ENCODE data around the gene APPBP2.

The APPBP2 gene

DNA sequence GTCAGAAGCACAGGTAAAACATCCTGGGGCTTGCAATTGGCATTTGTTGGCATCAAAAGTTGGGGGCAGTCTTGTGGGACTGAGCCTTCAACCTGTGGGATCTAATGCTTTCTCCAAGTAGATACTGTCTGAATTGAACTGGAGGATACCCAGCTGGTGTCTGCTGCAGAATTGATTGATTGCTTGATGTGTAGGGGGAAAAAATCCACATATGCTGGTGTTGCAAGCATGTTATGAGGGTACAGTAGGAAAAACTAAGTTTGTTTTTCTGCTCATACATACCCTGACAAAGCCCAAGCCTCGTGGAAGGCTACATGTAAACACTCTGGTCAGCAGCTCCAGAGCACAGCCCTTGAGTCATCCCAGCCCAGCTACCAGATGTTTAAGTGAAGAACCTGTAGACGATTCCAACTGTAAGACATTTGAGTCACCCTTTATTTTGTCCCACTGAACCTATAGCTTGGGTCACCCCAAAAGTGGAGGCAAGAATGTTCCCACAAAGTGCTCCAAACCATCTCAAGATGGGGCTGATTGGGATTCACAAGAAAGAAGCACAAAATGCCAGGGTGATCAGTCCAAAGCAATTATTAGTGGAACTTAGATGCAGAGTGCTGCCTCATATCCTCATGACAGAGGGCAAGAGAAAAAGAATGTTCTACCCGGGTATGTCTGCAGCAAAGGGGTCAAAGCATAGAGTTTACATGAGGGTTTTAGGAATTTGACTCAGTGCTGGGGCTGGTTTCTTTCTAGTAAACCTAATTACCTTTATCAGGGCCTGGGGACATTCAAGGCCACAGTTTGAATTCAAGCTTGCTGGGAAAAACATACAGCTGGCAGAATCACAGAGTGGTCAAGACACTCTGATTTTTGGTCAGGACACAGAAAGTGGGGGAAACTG, 9.6 kb upstream of the APPBP2 start:
- no peaks in the 10 kb centered on the region for H3K4me1 Mint-ChIP-seq
- peaks cover 4% of the 10 kb centered on the region for H3K27me3 Mint-ChIP-seq (ENCODE audit: low read depth, poor library complexity)
- DNase-seq, result no peak
- peaks cover 14% of the 10 kb centered on the region for H3K9me3 Mint-ChIP-seq
- H3K4me3 Mint-ChIP-seq, result no peak overlapping the region
- no peak overlapping the region for H3K27ac Mint-ChIP-seq
- peaks cover 19% of the 10 kb centered on the region for H3K36me3 Mint-ChIP-seq (ENCODE audit: low read depth)
- TF ChIP-seq CTCF (IDR thresholded peaks at IDR 0.05), result no peak

DNA sequence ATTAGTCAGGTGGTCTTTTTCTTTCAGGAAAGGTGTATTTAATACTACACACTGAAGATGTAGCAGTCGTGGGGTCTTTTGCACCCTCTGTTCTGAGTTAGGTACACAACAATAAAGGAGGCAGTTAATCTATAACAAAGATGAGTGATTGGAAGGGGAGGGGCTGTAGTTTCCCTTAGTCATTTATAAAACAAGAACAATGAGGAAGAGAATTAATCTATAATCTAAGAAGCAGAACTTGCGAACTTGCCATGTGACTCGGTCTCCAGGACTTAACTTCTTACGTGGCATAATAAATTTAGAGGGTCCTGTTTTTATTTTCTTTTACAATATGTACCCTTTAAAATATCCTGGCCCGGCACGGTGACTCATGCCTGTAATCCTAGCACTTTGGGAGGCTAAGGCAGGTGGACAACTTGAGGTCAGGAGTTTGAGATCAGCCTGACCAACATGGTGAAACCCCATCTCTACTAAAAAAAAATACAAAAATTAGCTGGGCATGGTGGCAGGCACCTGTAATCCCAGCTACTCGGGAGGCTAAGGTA, 8.6 kb upstream of the APPBP2 start:
- Mint-ChIP-seq H3K27ac (no peak overlapping the region), H3K4me3 (no peak overlapping the region), H3K9me3 (peaks cover 22% of the 10 kb centered on the region), H3K27me3 (ENCODE audit: low read depth, poor library complexity) (peaks cover 4% of the 10 kb centered on the region), H3K4me1 (no peaks in the 10 kb centered on the region), H3K36me3 (ENCODE audit: low read depth) (peaks cover 26% of the 10 kb centered on the region)
- TF ChIP-seq CTCF (IDR thresholded peaks at IDR 0.05), result no peak
- no peak for DNase-seq

GRCh38 chr17:60534010-60534555, 8.0 kb upstream of the APPBP2 start:
- H3K27ac Mint-ChIP-seq, result no peak overlapping the region
- H3K27me3 Mint-ChIP-seq (ENCODE audit: low read depth, poor library complexity), result peaks cover 4% of the 10 kb centered on the region
- no peak overlapping the region for H3K4me3 Mint-ChIP-seq
- peaks cover 26% of the 10 kb centered on the region for H3K9me3 Mint-ChIP-seq
- no peak for TF ChIP-seq CTCF (IDR thresholded peaks at IDR 0.05)
- H3K36me3 Mint-ChIP-seq (ENCODE audit: low read depth), result peaks cover 30% of the 10 kb centered on the region
- no peak for DNase-seq
- no peaks in the 10 kb centered on the region for H3K4me1 Mint-ChIP-seq

GRCh38 chr17:60529806-60530205, 3.8 kb upstream of the APPBP2 start:
- Mint-ChIP-seq H3K27ac (no peak overlapping the region), H3K27me3 (ENCODE audit: low read depth, poor library complexity) (peaks cover 4% of the 10 kb centered on the region), H3K36me3 (ENCODE audit: low read depth) (peaks cover 39% of the 10 kb centered on the region), H3K4me1 (peaks cover 7% of the 10 kb centered on the region), H3K4me3 (no peak overlapping the region), H3K9me3 (peaks cover 38% of the 10 kb centered on the region)
- no peak for DNase-seq
- TF ChIP-seq CTCF (IDR thresholded peaks at IDR 0.05), result no peak

DNA sequence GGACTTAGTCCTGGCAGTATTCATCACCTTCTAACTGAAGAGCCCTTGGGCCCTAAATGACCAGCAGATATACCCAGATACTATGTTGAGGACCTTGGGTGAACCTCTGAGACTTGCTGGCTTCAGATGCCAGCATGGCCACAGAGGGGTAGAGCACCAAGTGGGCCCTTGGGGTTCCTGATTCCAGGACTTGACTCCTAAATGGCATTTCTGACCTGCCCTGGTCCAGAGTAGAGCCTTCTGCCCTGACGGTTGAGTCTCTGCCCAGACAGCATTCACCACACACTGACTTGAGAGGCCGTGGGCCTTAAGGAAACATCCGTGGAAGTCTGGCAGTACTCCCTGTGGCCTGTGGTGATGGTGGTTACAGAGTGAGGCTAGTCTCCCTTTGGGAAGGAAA, 2.8 kb upstream of the APPBP2 start:
- H3K4me3 Mint-ChIP-seq, result no peak overlapping the region
- peaks cover 4% of the 10 kb centered on the region for H3K27me3 Mint-ChIP-seq (ENCODE audit: low read depth, poor library complexity)
- peaks cover 17% of the 10 kb centered on the region for H3K4me1 Mint-ChIP-seq
- H3K9me3 Mint-ChIP-seq, result peaks cover 38% of the 10 kb centered on the region
- H3K27ac Mint-ChIP-seq, result no peak overlapping the region
- H3K36me3 Mint-ChIP-seq (ENCODE audit: low read depth), result peaks cover 39% of the 10 kb centered on the region
- TF ChIP-seq CTCF (IDR thresholded peaks at IDR 0.05), result no peak
- DNase-seq, result no peak

Data from nephron progenitor cell (in vitro differentiated cells).